ENCODE data around the gene HDAC9. TPM values are rescaled to one million over a fixed set of nuclear protein-coding genes. Genes with fewer than 3 reads are reported as not detected.

Gene HDAC9
- total RNA-seq, 1 donor from 2014 or later: 27.6 TPM

- FAIRE-seq: peak; percentile 23
- H3K4me3 ChIP-seq (ENCODE audit: insufficient read depth, low read depth, low read length): no peak overlapping the region
- H3K79me2 ChIP-seq (ENCODE audit: insufficient read depth, low read length): peaks cover 36% of the 10 kb centered on the region
- no peaks in the 10 kb centered on the region for H3K36me3 ChIP-seq (ENCODE audit: insufficient read depth, low read length)
- H3K9ac ChIP-seq (ENCODE audit: low read length): no peak overlapping the region
- H3K4me3 Mint-ChIP-seq (ENCODE audit: unreplicated experiment): no peak overlapping the region
- no peaks in the 10 kb centered on the region for H4K20me1 ChIP-seq (ENCODE audit: insufficient read depth, low read length)
- no peaks in the 10 kb centered on the region for H3K27me3 ChIP-seq (ENCODE audit: insufficient read depth, low read length)
- no peaks in the 10 kb centered on the region for H3K36me3 Mint-ChIP-seq (ENCODE audit: low read depth, unreplicated experiment)
- H3K4me2 ChIP-seq (ENCODE audit: low read length): no peak overlapping the region
- no peak overlapping the region for H2AFZ ChIP-seq (ENCODE audit: low read depth, low read length)
- no peaks in the 10 kb centered on the region for H3K9me3 ChIP-seq (ENCODE audit: insufficient read depth, low read depth, low read length)
- no peak for DNase-seq (ENCODE audit: low read depth)
- peaks cover 22% of the 10 kb centered on the region for H3K4me1 ChIP-seq (ENCODE audit: insufficient read depth, low read length)
- no peak for TF ChIP-seq CTCF (IDR thresholded peaks at IDR 0.05; ENCODE audit: insufficient read depth, low read depth, low read length)
- no peak for TF ChIP-seq EZH2 (IDR thresholded peaks at IDR 0.05; ENCODE audit: insufficient read depth, low read length)
- no peak overlapping the region for H3K27ac Mint-ChIP-seq (ENCODE audit: unreplicated experiment)
- no peak overlapping the region for H3K27ac ChIP-seq (ENCODE audit: low read depth, low read length)
- H3K27me3 Mint-ChIP-seq (ENCODE audit: low read depth, unreplicated experiment): no peaks in the 10 kb centered on the region
- no peaks in the 10 kb centered on the region for H3K9me3 Mint-ChIP-seq (ENCODE audit: unreplicated experiment)
- peaks cover 34% of the 10 kb centered on the region for H3K4me1 Mint-ChIP-seq (ENCODE audit: low read depth, unreplicated experiment)
These were observed 22.1 kb downstream of the HDAC9 start for GRCh38 chr7:18517646-18518045.

GRCh38 chr7:18518555-18518954 is 23.0 kb downstream of the HDAC9 start:
- Histone ChIP-seq H3K9ac (ENCODE audit: low read length) (no peak overlapping the region), H3K27me3 (ENCODE audit: insufficient read depth, low read length) (no peaks in the 10 kb centered on the region), H4K20me1 (ENCODE audit: insufficient read depth, low read length) (no peaks in the 10 kb centered on the region), H3K4me3 (ENCODE audit: insufficient read depth, low read depth, low read length) (no peak overlapping the region), H3K9me3 (ENCODE audit: insufficient read depth, low read depth, low read length) (no peaks in the 10 kb centered on the region), H3K36me3 (ENCODE audit: insufficient read depth, low read length) (no peaks in the 10 kb centered on the region), H3K27ac (ENCODE audit: low read depth, low read length) (no peak overlapping the region), H2AFZ (ENCODE audit: low read depth, low read length) (no peak overlapping the region), H3K79me2 (ENCODE audit: insufficient read depth, low read length) (peaks cover 27% of the 10 kb centered on the region), H3K4me1 (ENCODE audit: insufficient read depth, low read length) (peaks cover 22% of the 10 kb centered on the region), H3K4me2 (ENCODE audit: low read length) (no peak overlapping the region)
- Mint-ChIP-seq H3K27ac (ENCODE audit: unreplicated experiment) (no peak overlapping the region), H3K4me1 (ENCODE audit: low read depth, unreplicated experiment) (peaks cover 31% of the 10 kb centered on the region), H3K4me3 (ENCODE audit: unreplicated experiment) (no peak overlapping the region), H3K9me3 (ENCODE audit: unreplicated experiment) (no peaks in the 10 kb centered on the region), H3K27me3 (ENCODE audit: low read depth, unreplicated experiment) (no peaks in the 10 kb centered on the region), H3K36me3 (ENCODE audit: low read depth, unreplicated experiment) (no peaks in the 10 kb centered on the region)
- no peak for TF ChIP-seq CTCF (IDR thresholded peaks at IDR 0.05; ENCODE audit: insufficient read depth, low read depth, low read length)
- no peak for TF ChIP-seq EZH2 (IDR thresholded peaks at IDR 0.05; ENCODE audit: insufficient read depth, low read length)
- DNase-seq (ENCODE audit: low read depth) (no peak), FAIRE-seq (no peak)

GRCh38 chr7:18520450-18521235 is 25.1 kb downstream of the HDAC9 start:
- H3K4me1 ChIP-seq (ENCODE audit: insufficient read depth, low read length): peaks cover 18% of the 10 kb centered on the region
- H3K4me3 ChIP-seq (ENCODE audit: insufficient read depth, low read depth, low read length): peak overlapping the region; percentile 14
- H3K36me3 Mint-ChIP-seq (ENCODE audit: low read depth, unreplicated experiment): no peaks in the 10 kb centered on the region
- peak overlapping the region; percentile 31 for H3K9ac ChIP-seq (ENCODE audit: low read length)
- H3K4me1 Mint-ChIP-seq (ENCODE audit: low read depth, unreplicated experiment): peaks cover 23% of the 10 kb centered on the region
- H3K27ac ChIP-seq (ENCODE audit: low read depth, low read length): peak overlapping the region; percentile 65
- H3K27ac Mint-ChIP-seq (ENCODE audit: unreplicated experiment): peak overlapping the region; percentile 88
- H3K4me3 Mint-ChIP-seq (ENCODE audit: unreplicated experiment): no peak overlapping the region
- no peaks in the 10 kb centered on the region for H3K27me3 Mint-ChIP-seq (ENCODE audit: low read depth, unreplicated experiment)
- no peaks in the 10 kb centered on the region for H3K9me3 ChIP-seq (ENCODE audit: insufficient read depth, low read depth, low read length)
- FAIRE-seq (peak; percentile 94), DNase-seq (ENCODE audit: low read depth) (peak; percentile 70)
- no peaks in the 10 kb centered on the region for H3K27me3 ChIP-seq (ENCODE audit: insufficient read depth, low read length)
- peak overlapping the region; percentile 74 for H3K4me2 ChIP-seq (ENCODE audit: low read length)
- H3K9me3 Mint-ChIP-seq (ENCODE audit: unreplicated experiment): no peaks in the 10 kb centered on the region
- H3K36me3 ChIP-seq (ENCODE audit: insufficient read depth, low read length): no peaks in the 10 kb centered on the region
- no peaks in the 10 kb centered on the region for H4K20me1 ChIP-seq (ENCODE audit: insufficient read depth, low read length)
- H2AFZ ChIP-seq (ENCODE audit: low read depth, low read length): peak overlapping the region; percentile 4
- H3K79me2 ChIP-seq (ENCODE audit: insufficient read depth, low read length): peaks cover 19% of the 10 kb centered on the region
- no peak for TF ChIP-seq CTCF (IDR thresholded peaks at IDR 0.05; ENCODE audit: insufficient read depth, low read depth, low read length)
- no peak for TF ChIP-seq EZH2 (IDR thresholded peaks at IDR 0.05; ENCODE audit: insufficient read depth, low read length)

All from astrocyte (in vitro differentiated cells and primary cell).